Measurements from ENCODE around the gene STARD13. TPM values are rescaled to one million over a fixed set of nuclear protein-coding genes. Genes with fewer than 3 reads are reported as not detected.
A peak's percentile ranks its signal among the peaks of the same experiment; 100 is the strongest.

Gene STARD13
- total RNA-seq, 6 donors from 2014 or later, result 43.6 to 76.5 (median 63.7) TPM

- Histone ChIP-seq H3K4me3 (no peak overlapping the region), H3K27ac (peak overlapping the region; percentile 33 to 63 (median 62)), H3K9me3 (no peaks in the 10 kb centered on the region), H3K27me3 (no peaks in the 10 kb centered on the region), H3K36me3 (no peaks in the 10 kb centered on the region), H3K4me1 (peaks cover 37 to 73% (median 49%) of the 10 kb centered on the region in 4 donors)
- no peak for DNase-seq
- ATAC-seq (ENCODE audit: low FRiP score in 2 of 2), result no peak
- TF ChIP-seq POLR2A (IDR thresholded peaks at IDR 0.05), result no peak
- no peak for TF ChIP-seq POLR2AphosphoS5 (IDR thresholded peaks at IDR 0.05)
- no peak for TF ChIP-seq EP300 (IDR thresholded peaks at IDR 0.05)
- TF ChIP-seq CTCF (IDR thresholded peaks at IDR 0.05), result no peak
Measured at GRCh38 chr13:33258808-33259193, 26.8 kb downstream of the STARD13 start.

- no peak for DNase-seq
- no peaks in the 10 kb centered on the region for H3K9me3 ChIP-seq
- WGBS, 2 donors, result 63 to 76% methylated on average over 7 of the region's 7 CpGs
- ATAC-seq (ENCODE audit: low FRiP score in 2 of 2), result no peak
- H3K4me3 ChIP-seq, result no peak overlapping the region
- no peaks in the 10 kb centered on the region for H3K27me3 ChIP-seq
- TF ChIP-seq POLR2A (IDR thresholded peaks at IDR 0.05) (no peak), EP300 (IDR thresholded peaks at IDR 0.05) (peak in 1 of 4 donors; percentile 2)
- peak overlapping the region; percentile 33 to 63 (median 62) for H3K27ac ChIP-seq
- H3K4me1 ChIP-seq, result peaks cover 31 to 66% (median 45%) of the 10 kb centered on the region in 4 donors
- peaks cover 0 to 1% (median 0%) of the 10 kb centered on the region in 4 donors for H3K36me3 ChIP-seq
Measured at GRCh38 chr13:33257841-33258807, 27.4 kb downstream of the STARD13 start.

- ATAC-seq (ENCODE audit: low FRiP score in 2 of 2), result no peak
- WGBS, 2 donors, result 93 to 96% methylated on average over 3 of the region's 3 CpGs
Measured at GRCh38 chr13:33256148-33256840, 29.3 kb downstream of the STARD13 start.

GRCh38 chr13:33252135-33252534 lies 33.4 kb downstream of the STARD13 start:
- Histone ChIP-seq H3K4me1 (peaks cover 12 to 27% (median 27%) of the 10 kb centered on the region in 4 donors), H3K27me3 (no peaks in the 10 kb centered on the region), H3K36me3 (peaks cover 0 to 7% (median 0%) of the 10 kb centered on the region in 4 donors), H3K4me3 (no peak overlapping the region), H3K27ac (peak overlapping the region in 1 of 4 donors; percentile 68), H3K9me3 (no peaks in the 10 kb centered on the region)
- ATAC-seq (ENCODE audit: low FRiP score in 2 of 2) (no peak), DNase-seq (no peak)
- TF ChIP-seq CTCF (IDR thresholded peaks at IDR 0.05), result no peak
- TF ChIP-seq POLR2AphosphoS5 (IDR thresholded peaks at IDR 0.05), result no peak
- TF ChIP-seq EP300 (IDR thresholded peaks at IDR 0.05), result no peak
- TF ChIP-seq POLR2A (IDR thresholded peaks at IDR 0.05), result no peak
- WGBS, 2 donors, result 83 to 92% methylated on average over 4 of the region's 4 CpGs

More at GRCh38 chr13:33256148-33256840, 29.3 kb downstream of the STARD13 start:
- H3K27me3 ChIP-seq, result no peaks in the 10 kb centered on the region
- no peak overlapping the region for H3K4me3 ChIP-seq
- peak overlapping the region in 1 of 4 donors; percentile 10 for H3K27ac ChIP-seq
- no peaks in the 10 kb centered on the region for H3K9me3 ChIP-seq
- H3K4me1 ChIP-seq, result peaks cover 35 to 60% (median 41%) of the 10 kb centered on the region in 4 donors
- no peak for DNase-seq
- peaks cover 0 to 7% (median 0%) of the 10 kb centered on the region in 4 donors for H3K36me3 ChIP-seq
- TF ChIP-seq EP300 (IDR thresholded peaks at IDR 0.05), result no peak
- no peak for TF ChIP-seq POLR2A (IDR thresholded peaks at IDR 0.05)
- no peak for TF ChIP-seq POLR2AphosphoS5 (IDR thresholded peaks at IDR 0.05)
- TF ChIP-seq CTCF (IDR thresholded peaks at IDR 0.05), result no peak

GRCh38 chr13:33251131-33251661 lies 34.4 kb downstream of the STARD13 start:
- Histone ChIP-seq H3K27ac (peak overlapping the region in 3 of 4 donors; percentile 21 to 68 (median 26)), H3K4me3 (no peak overlapping the region), H3K9me3 (no peaks in the 10 kb centered on the region), H3K4me1 (peaks cover 12 to 27% (median 24%) of the 10 kb centered on the region in 4 donors), H3K27me3 (no peaks in the 10 kb centered on the region), H3K36me3 (peaks cover 0 to 7% (median 0%) of the 10 kb centered on the region in 4 donors)
- ATAC-seq (ENCODE audit: low FRiP score in 2 of 2) (peak in 1 of 2 donors; percentile 80), DNase-seq (no peak)
- 25 to 30% methylated on average over 2 of the region's 2 CpGs for WGBS, 2 donors
- no peak for TF ChIP-seq POLR2A (IDR thresholded peaks at IDR 0.05)
- TF ChIP-seq EP300 (IDR thresholded peaks at IDR 0.05), result no peak
- no peak for TF ChIP-seq CTCF (IDR thresholded peaks at IDR 0.05)
- no peak for TF ChIP-seq POLR2AphosphoS5 (IDR thresholded peaks at IDR 0.05)
